ENCODE results near the gene MARK3. TPM values are rescaled to one million over a fixed set of nuclear protein-coding genes. Genes with fewer than 3 reads are reported as not detected.

MARK3 gene
- total and polyA plus RNA-seq, 10 of the 15 experiments (the other 5 are each of a cell fraction or from before 2014, with no cell fraction given), result 10.7 to 75.1 (median 41.4) TPM

DNA sequence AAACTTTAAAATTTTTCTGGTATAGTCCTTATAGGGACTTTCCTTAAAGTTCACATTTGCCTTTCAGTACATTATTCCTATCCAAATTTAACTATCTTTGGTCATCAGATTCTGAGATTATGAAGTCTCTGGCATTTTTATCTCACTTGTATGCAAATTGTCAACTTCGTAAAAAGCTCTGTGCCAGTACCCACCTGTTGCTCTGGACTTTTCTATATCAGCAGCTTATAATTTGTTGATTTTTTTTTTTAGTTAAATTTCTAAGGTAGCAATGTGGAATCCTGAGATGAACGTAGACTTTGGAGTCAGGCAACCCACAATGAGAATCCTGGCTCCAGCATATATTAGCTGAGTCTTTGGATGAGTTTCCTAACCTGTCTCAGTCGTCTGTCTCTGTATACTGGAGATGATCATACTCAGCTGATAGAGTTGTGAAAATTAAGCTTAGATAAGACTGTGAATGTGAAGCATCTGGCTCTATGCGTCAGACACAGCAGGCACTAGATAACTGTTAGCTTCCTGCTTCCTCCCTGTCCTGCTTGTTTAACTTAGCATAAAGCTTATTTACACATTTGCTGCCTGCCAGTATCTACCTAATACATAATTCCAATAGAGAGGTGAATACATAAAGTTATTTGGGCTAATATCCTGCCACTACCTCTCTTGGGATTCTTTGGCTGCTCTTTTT, 59.8 kb downstream of the MARK3 start (continued):
- no peak for TF ChIP-seq SKIL (IDR thresholded peaks at IDR 0.05; ENCODE audit: low read depth, poor library complexity, severe bottlenecking)

DNA sequence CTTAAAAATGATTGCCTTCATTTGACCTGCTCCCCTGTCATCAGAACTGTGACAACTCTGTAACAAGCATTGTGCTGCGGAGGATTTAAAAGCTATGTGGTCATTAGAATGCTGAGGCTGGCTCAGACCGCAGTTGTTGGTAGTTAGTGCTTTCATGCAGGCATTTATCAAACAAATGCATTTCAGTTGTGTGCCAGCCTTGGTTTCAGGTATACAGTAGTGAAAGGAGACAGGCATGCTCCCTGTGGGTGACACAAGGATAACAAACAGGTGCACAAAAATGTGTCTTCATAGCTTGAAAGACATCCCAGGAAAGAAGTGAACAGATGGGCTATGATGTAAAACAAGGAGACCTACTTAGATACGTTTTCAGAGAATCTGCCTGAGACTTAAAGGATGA, 60.6 kb downstream of the MARK3 start:
- Histone ChIP-seq H4K20me1 (ENCODE audit: control insufficient read depth, insufficient read depth) (no peaks in the 10 kb centered on the region), H3K27me3 (replicated peaks in 1 of 2; ENCODE audit: control insufficient read depth in 2 of 2, insufficient read depth in 2 of 2, low read length in 1 of 2) (no peaks in the 10 kb centered on the region), H3K9me3 (replicated peaks; ENCODE audit: control insufficient read depth, insufficient read depth, low read length) (no peaks in the 10 kb centered on the region), H2AFZ (ENCODE audit: control insufficient read depth, low read depth, low read length) (no peak overlapping the region), H3K4me3 (no peak overlapping the region), H3K9ac (ENCODE audit: control insufficient read depth, insufficient read depth, low read length) (no peak overlapping the region), H3K79me2 (ENCODE audit: control insufficient read depth, insufficient read depth, low read length) (peaks cover 13% of the 10 kb centered on the region), H3K27ac (ENCODE audit: control insufficient read depth, insufficient read depth) (no peak overlapping the region), H3K4me1 (ENCODE audit: control insufficient read depth, insufficient read depth, low read length) (peaks cover 4% of the 10 kb centered on the region; the same call in 1 of the 2 replicates), H3K36me3 (ENCODE audit: control insufficient read depth in 2 of 2, insufficient read depth in 2 of 2, low read length in 1 of 2) (peaks cover 0 to 6% of the 10 kb centered on the region in 2 experiments; a peak in 2 of 4 replicates), H3K4me2 (ENCODE audit: control insufficient read depth, insufficient read depth) (no peak overlapping the region)
- no TSS peak for BruUV-seq (replicated peaks)
- in situ Hi-C loops (cut with MboI), result no loop called here
- ChIA-PET RAD21 (ENCODE audit: unreplicated experiment) (no interaction called here), SMC1A (ENCODE audit: uncharacterized antibody, unreplicated experiment) (interaction anchor here (0.6 kb wide), 1 partner anchor 30 kb away, joined by 3 read pairs; no protein-coding TSS in a partner anchor), POLR2A (no interaction called here), CTCF (interaction anchor here (1.1 to 2.3 kb wide), 3 partner anchors 14 to 55 kb away, joined by 3 to 9 read pairs (median 5); no protein-coding TSS in a partner anchor)
- FAIRE-seq, result no peak
- intact Hi-C loops (cut with micrococcal nuclease; ENCODE audit: unreplicated experiment), result no loop called here
- 85% methylated on average over 3 of the region's 3 CpGs for WGBS (ENCODE audit: insufficient coverage, insufficient replicate concordance, low lambda C conversion rate, missing lambda C conversion rate)
- no peak for ATAC-seq
- TF ChIP-seq CHD4 (IDR thresholded peaks at IDR 0.05) (no peak), BRCA1 (IDR thresholded peaks at IDR 0.05; ENCODE audit: low read depth, low read length) (no peak), ZBED1 (IDR thresholded peaks at IDR 0.05; ENCODE audit: borderline replicate concordance) (no peak), HDAC6 (IDR thresholded peaks at IDR 0.05; ENCODE audit: unreplicated experiment) (no peak), ZNF384 (IDR thresholded peaks at IDR 0.05; ENCODE audit: borderline replicate concordance, low read depth, low read length) (no peak), TCF3 (IDR thresholded peaks at IDR 0.05; ENCODE audit: borderline replicate concordance, insufficient read depth, low read depth, low read length) (no peak), ZNF622 (IDR thresholded peaks at IDR 0.05) (no peak), NR2C2 (IDR thresholded peaks at IDR 0.05; ENCODE audit: borderline replicate concordance, control insufficient read depth, insufficient read length, low read depth) (no peak), ZNF217 (IDR thresholded peaks at IDR 0.05) (no peak), ELK1 (IDR thresholded peaks at IDR 0.05; ENCODE audit: low read depth, low read length) (no peak), POU2F2 (IDR thresholded peaks at IDR 0.05; ENCODE audit: borderline replicate concordance, low read depth, low read length) (no peak), TAF1 (IDR thresholded peaks at IDR 0.05; ENCODE audit: borderline replicate concordance, low read depth, low read length) (no peak), CBX3 (IDR thresholded peaks at IDR 0.05; ENCODE audit: borderline replicate concordance, low read depth) (no peak), HDGF (IDR thresholded peaks at IDR 0.05) (no peak), ZNF207 (IDR thresholded peaks at IDR 0.05; ENCODE audit: borderline replicate concordance) (no peak), MEF2A (IDR thresholded peaks at IDR 0.05; ENCODE audit: insufficient read depth, low read depth, low read length) (no peak), ZNF274 (IDR thresholded peaks at IDR 0.05; ENCODE audit: insufficient read depth, insufficient read length) (no peak), CBFB (IDR thresholded peaks at IDR 0.05; ENCODE audit: low read depth) (no peak)
- DNase-seq (ENCODE audit: low read depth, low spot score), result no peak

Data from GM12878 (cell line).